ENCODE measurements around the gene EPHB6.

DNA sequence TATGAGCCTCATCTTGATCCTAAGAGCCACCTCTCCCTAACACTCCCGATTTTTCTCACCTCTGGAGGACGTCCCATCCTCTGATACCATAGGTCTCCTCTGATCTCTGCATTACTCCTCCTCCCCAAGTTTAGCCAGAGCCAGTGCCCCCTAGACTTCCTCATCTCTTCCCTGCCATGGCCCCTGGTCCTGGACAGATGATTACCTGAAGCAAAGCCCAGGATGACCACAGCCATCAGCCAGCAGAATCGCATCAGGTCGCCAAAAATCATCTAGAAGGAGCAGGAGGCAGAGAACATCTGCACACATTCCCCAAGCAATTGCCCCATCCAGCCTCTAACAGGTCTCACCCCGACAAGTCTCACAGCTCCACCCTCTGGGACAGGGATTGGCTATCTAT is 19.0 kb downstream of the EPHB6 start:
- TF ChIP-seq CTCF (IDR thresholded peaks at IDR 0.05; ENCODE audit: poor library complexity, severe bottlenecking) (no peak), POLR2AphosphoS5 (IDR thresholded peaks at IDR 0.05) (no peak), TAF1 (IDR thresholded peaks at IDR 0.05; ENCODE audit: low read depth) (no peak), REST (IDR thresholded peaks at IDR 0.05; ENCODE audit: borderline replicate concordance) (no peak)

All from neural cell (in vitro differentiated cells).